GM12891 (cell line): ENCODE measurements around the gene SYT1.

ENCODE experiments used
- POLR2A ChIP-seq: IDR thresholded peaks from 2 replicates; pipeline ENCODE4 v1.6.1; 2011; ENCODE audit warnings: low read depth, low read length, control low read depth
- POLR2AphosphoS5 ChIP-seq: IDR thresholded peaks from 2 replicates; pipeline ENCODE4 v1.6.1; 2011; ENCODE audit warnings: low read depth, low read length, control low read depth
- POU2F2 ChIP-seq: IDR thresholded peaks from 2 replicates; pipeline ENCODE4 v1.6.1; 2011; ENCODE audit warnings: low read depth, mild to moderate bottlenecking, control low read depth, low read length, moderate library complexity
- SPI1 ChIP-seq: IDR thresholded peaks from 2 replicates; pipeline ENCODE4 v1.6.1; 2011; ENCODE audit warnings: low read depth, low read length, control low read depth

DNA sequence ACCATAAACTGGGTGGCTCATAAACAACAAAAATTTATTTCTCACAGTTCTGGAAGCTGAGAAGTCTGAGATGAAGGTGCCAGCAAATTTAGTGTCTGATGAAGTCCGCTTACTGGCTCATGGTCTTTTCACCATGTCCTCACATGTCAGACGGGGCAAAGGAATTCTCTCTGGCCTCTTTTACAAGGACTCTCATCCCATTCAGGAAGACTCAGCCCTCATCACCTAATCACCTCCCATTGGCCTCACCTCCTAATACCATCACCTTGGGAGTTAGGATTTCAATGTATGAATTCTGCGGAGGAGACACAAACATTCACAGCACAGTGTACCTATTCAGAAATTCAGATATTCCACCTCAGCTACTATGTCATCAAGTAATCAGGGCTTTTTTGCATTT lies 468.6 kb downstream of the SYT1 start:
- TF ChIP-seq POLR2AphosphoS5 (no peak), POLR2A (no peak), POU2F2 (no peak), SPI1 (no peak)
